ENCODE results near the gene ZBTB20.

ZBTB20 gene

GRCh38 chr3:114551770-114552526 is 595.1 kb downstream of the ZBTB20 start:
- no peaks in the 10 kb centered on the region for H3K4me1 ChIP-seq (ENCODE audit: control insufficient read depth, low read depth, low read length)
- H3K27me3 ChIP-seq (ENCODE audit: insufficient read depth, low read length, poor library complexity), result no peaks in the 10 kb centered on the region
- H3K4ac ChIP-seq (ENCODE audit: low read depth, low read length), result no peak overlapping the region
- H2BK5ac ChIP-seq (ENCODE audit: low read length), result no peak overlapping the region
- H3K27ac ChIP-seq (ENCODE audit: low read depth, low read length), result no peak overlapping the region
- no peak overlapping the region for H2BK15ac ChIP-seq (replicated peaks; ENCODE audit: low read depth)
- H3K79me1 ChIP-seq (ENCODE audit: low read length), result no peaks in the 10 kb centered on the region
- no peak overlapping the region for H3K9ac ChIP-seq (ENCODE audit: low read length)
- no peak overlapping the region for H3K18ac ChIP-seq (ENCODE audit: low read length)
- no peak overlapping the region for H3K23ac ChIP-seq (ENCODE audit: low read length)
- H3K4me3 ChIP-seq (ENCODE audit: low read length), result no peak overlapping the region
- H4K8ac ChIP-seq (ENCODE audit: low read depth, low read length), result no peak overlapping the region
- DNase-seq, result no peak
- H3K4me2 ChIP-seq (ENCODE audit: low read length), result no peak overlapping the region
- no peak overlapping the region for H2BK120ac ChIP-seq (ENCODE audit: low read depth, low read length)
- no peak overlapping the region for H4K5ac ChIP-seq (ENCODE audit: low read length)
- H3K36me3 ChIP-seq (ENCODE audit: control insufficient read depth, insufficient read depth, low read length), result no peaks in the 10 kb centered on the region
- H2AK5ac ChIP-seq (ENCODE audit: low read length), result no peak overlapping the region
- no peak overlapping the region for H3K56ac ChIP-seq (ENCODE audit: low read length)
- no CpG with 5 or more reads among the region's 4 CpGs for WGBS (ENCODE audit: extremely low coverage, insufficient coverage, low lambda C conversion rate)
- no peaks in the 10 kb centered on the region for H3K79me2 ChIP-seq (ENCODE audit: control insufficient read depth, insufficient read depth, low read length)

- H3K4me3 ChIP-seq (ENCODE audit: low read length), result no peak overlapping the region
- no peak for DNase-seq
- H4K8ac ChIP-seq (ENCODE audit: low read depth, low read length), result no peak overlapping the region
- no peak overlapping the region for H3K4me2 ChIP-seq (ENCODE audit: low read length)
- H3K23ac ChIP-seq (ENCODE audit: low read length), result no peak overlapping the region
- H2AK5ac ChIP-seq (ENCODE audit: low read length), result no peak overlapping the region
- H3K79me2 ChIP-seq (ENCODE audit: control insufficient read depth, insufficient read depth, low read length), result no peaks in the 10 kb centered on the region
- H3K27ac ChIP-seq (ENCODE audit: low read depth, low read length), result no peak overlapping the region
- H3K56ac ChIP-seq (ENCODE audit: low read length), result no peak overlapping the region
- H3K18ac ChIP-seq (ENCODE audit: low read length), result no peak overlapping the region
- no peak overlapping the region for H2BK120ac ChIP-seq (ENCODE audit: low read depth, low read length)
- H3K9ac ChIP-seq (ENCODE audit: low read length), result no peak overlapping the region
- H3K4me1 ChIP-seq (ENCODE audit: control insufficient read depth, low read depth, low read length), result no peaks in the 10 kb centered on the region
- no peaks in the 10 kb centered on the region for H3K27me3 ChIP-seq (ENCODE audit: insufficient read depth, low read length, poor library complexity)
- no peak overlapping the region for H3K4ac ChIP-seq (ENCODE audit: low read depth, low read length)
- 100% methylated on average over 2 of the region's 4 CpGs for WGBS (ENCODE audit: extremely low coverage, insufficient coverage, low lambda C conversion rate)
- no peak overlapping the region for H4K5ac ChIP-seq (ENCODE audit: low read length)
- no peak overlapping the region for H2BK5ac ChIP-seq (ENCODE audit: low read length)
- H3K79me1 ChIP-seq (ENCODE audit: low read length), result no peaks in the 10 kb centered on the region
- H3K36me3 ChIP-seq (ENCODE audit: control insufficient read depth, insufficient read depth, low read length), result no peaks in the 10 kb centered on the region
- no peak overlapping the region for H2BK15ac ChIP-seq (replicated peaks; ENCODE audit: low read depth)
Measured at GRCh38 chr3:114550165-114550564, 596.9 kb downstream of the ZBTB20 start.

DNA sequence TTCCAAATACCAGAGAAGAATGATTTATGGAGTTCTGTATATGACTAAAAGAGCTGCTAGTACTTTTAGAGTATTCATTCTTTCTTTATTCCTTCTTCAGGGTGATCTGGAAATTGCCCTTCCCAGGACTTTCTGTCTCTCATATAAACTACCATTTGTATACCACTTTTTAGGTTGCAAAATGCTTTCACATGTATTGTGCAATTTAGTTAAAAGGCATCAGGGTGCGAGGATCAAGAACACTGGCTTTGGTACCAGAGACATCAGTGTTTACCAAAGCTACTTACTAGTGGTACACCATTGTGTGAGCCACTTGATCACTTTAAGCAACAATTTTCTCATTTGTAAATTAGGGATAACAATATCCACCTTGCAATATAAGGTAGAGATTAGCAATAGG is 601.9 kb downstream of the ZBTB20 start:
- Histone ChIP-seq H3K4me3 (ENCODE audit: low read length) (no peak overlapping the region), H3K79me1 (ENCODE audit: low read length) (no peaks in the 10 kb centered on the region), H2BK15ac (replicated peaks; ENCODE audit: low read depth) (no peak overlapping the region), H2BK120ac (ENCODE audit: low read depth, low read length) (no peak overlapping the region), H3K4ac (ENCODE audit: low read depth, low read length) (no peak overlapping the region), H3K23ac (ENCODE audit: low read length) (no peak overlapping the region), H3K4me1 (ENCODE audit: control insufficient read depth, low read depth, low read length) (no peaks in the 10 kb centered on the region), H3K27ac (ENCODE audit: low read depth, low read length) (no peak overlapping the region), H3K79me2 (ENCODE audit: control insufficient read depth, insufficient read depth, low read length) (no peaks in the 10 kb centered on the region), H3K36me3 (ENCODE audit: control insufficient read depth, insufficient read depth, low read length) (no peaks in the 10 kb centered on the region), H4K5ac (ENCODE audit: low read length) (no peak overlapping the region), H3K4me2 (ENCODE audit: low read length) (no peak overlapping the region), H3K27me3 (ENCODE audit: insufficient read depth, low read length, poor library complexity) (no peaks in the 10 kb centered on the region), H3K18ac (ENCODE audit: low read length) (no peak overlapping the region), H3K9ac (ENCODE audit: low read length) (no peak overlapping the region), H4K8ac (ENCODE audit: low read depth, low read length) (no peak overlapping the region), H3K56ac (ENCODE audit: low read length) (no peak overlapping the region), H2BK5ac (ENCODE audit: low read length) (no peak overlapping the region), H2AK5ac (ENCODE audit: low read length) (no peak overlapping the region)
- DNase-seq, result no peak
- no CpG with 5 or more reads among the region's 1 CpG for WGBS (ENCODE audit: extremely low coverage, insufficient coverage, low lambda C conversion rate)

- H4K5ac ChIP-seq (ENCODE audit: low read length), result no peak overlapping the region
- H2AK5ac ChIP-seq (ENCODE audit: low read length), result no peak overlapping the region
- no peak overlapping the region for H3K27ac ChIP-seq (ENCODE audit: low read depth, low read length)
- no peaks in the 10 kb centered on the region for H3K36me3 ChIP-seq (ENCODE audit: control insufficient read depth, insufficient read depth, low read length)
- no peak overlapping the region for H3K18ac ChIP-seq (ENCODE audit: low read length)
- no CpG with 5 or more reads among the region's 1 CpG for WGBS (ENCODE audit: extremely low coverage, insufficient coverage, low lambda C conversion rate)
- H3K4me2 ChIP-seq (ENCODE audit: low read length), result no peak overlapping the region
- H2BK120ac ChIP-seq (ENCODE audit: low read depth, low read length), result no peak overlapping the region
- H3K4me1 ChIP-seq (ENCODE audit: control insufficient read depth, low read depth, low read length), result no peaks in the 10 kb centered on the region
- H4K8ac ChIP-seq (ENCODE audit: low read depth, low read length), result no peak overlapping the region
- H3K23ac ChIP-seq (ENCODE audit: low read length), result no peak overlapping the region
- no peak overlapping the region for H3K9ac ChIP-seq (ENCODE audit: low read length)
- no peaks in the 10 kb centered on the region for H3K79me1 ChIP-seq (ENCODE audit: low read length)
- H3K79me2 ChIP-seq (ENCODE audit: control insufficient read depth, insufficient read depth, low read length), result no peaks in the 10 kb centered on the region
- H3K27me3 ChIP-seq (ENCODE audit: insufficient read depth, low read length, poor library complexity), result no peaks in the 10 kb centered on the region
- no peak overlapping the region for H3K4me3 ChIP-seq (ENCODE audit: low read length)
- peak; percentile 37 for DNase-seq
- no peak overlapping the region for H3K56ac ChIP-seq (ENCODE audit: low read length)
- H2BK5ac ChIP-seq (ENCODE audit: low read length), result no peak overlapping the region
- H3K4ac ChIP-seq (ENCODE audit: low read depth, low read length), result no peak overlapping the region
- H2BK15ac ChIP-seq (replicated peaks; ENCODE audit: low read depth), result no peak overlapping the region
Measured at GRCh38 chr3:114542359-114542758, 604.7 kb downstream of the ZBTB20 start.

DNA sequence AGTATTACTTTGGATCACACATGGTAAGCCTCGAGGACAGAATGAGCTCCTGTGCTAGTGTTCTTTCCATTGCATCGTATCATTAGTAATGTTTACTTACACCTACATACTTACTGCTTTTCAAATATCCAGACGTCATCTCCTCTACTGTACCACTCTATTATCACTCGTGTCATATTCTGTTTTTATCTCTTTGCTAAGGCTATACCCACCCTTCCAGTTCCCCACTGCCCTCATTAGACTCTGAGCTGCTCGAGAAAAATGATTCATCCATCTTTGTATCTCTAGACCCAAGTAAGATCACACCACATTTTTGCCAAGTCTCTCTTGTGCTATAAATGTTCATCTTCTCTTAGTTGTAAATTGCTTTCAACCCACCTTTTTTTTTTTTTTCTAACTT is 607.6 kb downstream of the ZBTB20 start:
- no peak for DNase-seq
- no peaks in the 10 kb centered on the region for H3K79me1 ChIP-seq (ENCODE audit: low read length)
- H3K36me3 ChIP-seq (ENCODE audit: control insufficient read depth, insufficient read depth, low read length), result no peaks in the 10 kb centered on the region
- H3K4me2 ChIP-seq (ENCODE audit: low read length), result no peak overlapping the region
- no peak overlapping the region for H4K8ac ChIP-seq (ENCODE audit: low read depth, low read length)
- H3K9ac ChIP-seq (ENCODE audit: low read length), result no peak overlapping the region
- H3K4me3 ChIP-seq (ENCODE audit: low read length), result no peak overlapping the region
- no peak overlapping the region for H4K5ac ChIP-seq (ENCODE audit: low read length)
- H3K79me2 ChIP-seq (ENCODE audit: control insufficient read depth, insufficient read depth, low read length), result no peaks in the 10 kb centered on the region
- no peak overlapping the region for H3K4ac ChIP-seq (ENCODE audit: low read depth, low read length)
- no peak overlapping the region for H3K23ac ChIP-seq (ENCODE audit: low read length)
- no peaks in the 10 kb centered on the region for H3K27me3 ChIP-seq (ENCODE audit: insufficient read depth, low read length, poor library complexity)
- H3K4me1 ChIP-seq (ENCODE audit: control insufficient read depth, low read depth, low read length), result no peaks in the 10 kb centered on the region
- no peak overlapping the region for H2AK5ac ChIP-seq (ENCODE audit: low read length)
- no peak overlapping the region for H2BK15ac ChIP-seq (replicated peaks; ENCODE audit: low read depth)
- H3K27ac ChIP-seq (ENCODE audit: low read depth, low read length), result no peak overlapping the region
- H2BK120ac ChIP-seq (ENCODE audit: low read depth, low read length), result no peak overlapping the region
- no CpG with 5 or more reads among the region's 5 CpGs for WGBS (ENCODE audit: extremely low coverage, insufficient coverage, low lambda C conversion rate)
- H3K56ac ChIP-seq (ENCODE audit: low read length), result no peak overlapping the region
- no peak overlapping the region for H3K18ac ChIP-seq (ENCODE audit: low read length)
- no peak overlapping the region for H2BK5ac ChIP-seq (ENCODE audit: low read length)

DNA sequence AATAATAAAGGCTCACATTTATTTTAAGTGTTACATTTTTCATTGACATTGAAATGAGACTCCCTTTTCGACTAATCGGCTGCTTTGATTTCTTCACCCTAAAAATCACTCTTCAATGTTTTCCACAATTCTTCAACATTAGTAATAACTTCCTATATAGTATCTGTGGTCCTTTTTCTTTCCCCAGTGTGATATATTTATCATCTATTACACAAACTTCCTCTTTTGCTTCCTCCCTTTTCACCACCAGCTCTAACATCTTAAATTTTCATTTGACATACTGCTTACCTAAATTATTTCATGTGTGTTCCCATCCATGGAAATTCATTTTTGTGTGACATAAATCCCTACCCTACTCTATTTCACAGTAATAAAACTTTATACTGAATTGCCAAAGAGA is 608.9 kb downstream of the ZBTB20 start:
- Histone ChIP-seq H2AK5ac (ENCODE audit: low read length) (no peak overlapping the region), H4K5ac (ENCODE audit: low read length) (no peak overlapping the region), H3K9ac (ENCODE audit: low read length) (no peak overlapping the region), H3K79me1 (ENCODE audit: low read length) (no peaks in the 10 kb centered on the region), H3K56ac (ENCODE audit: low read length) (no peak overlapping the region), H4K8ac (ENCODE audit: low read depth, low read length) (no peak overlapping the region), H3K18ac (ENCODE audit: low read length) (no peak overlapping the region), H2BK120ac (ENCODE audit: low read depth, low read length) (no peak overlapping the region), H2BK5ac (ENCODE audit: low read length) (no peak overlapping the region), H3K79me2 (ENCODE audit: control insufficient read depth, insufficient read depth, low read length) (no peaks in the 10 kb centered on the region), H3K36me3 (ENCODE audit: control insufficient read depth, insufficient read depth, low read length) (no peaks in the 10 kb centered on the region), H3K23ac (ENCODE audit: low read length) (no peak overlapping the region), H3K27ac (ENCODE audit: low read depth, low read length) (no peak overlapping the region), H3K4me1 (ENCODE audit: control insufficient read depth, low read depth, low read length) (no peaks in the 10 kb centered on the region), H3K4me2 (ENCODE audit: low read length) (no peak overlapping the region), H3K27me3 (ENCODE audit: insufficient read depth, low read length, poor library complexity) (no peaks in the 10 kb centered on the region), H3K4me3 (ENCODE audit: low read length) (no peak overlapping the region), H2BK15ac (replicated peaks; ENCODE audit: low read depth) (no peak overlapping the region), H3K4ac (ENCODE audit: low read depth, low read length) (no peak overlapping the region)
- DNase-seq, result no peak
- WGBS (ENCODE audit: extremely low coverage, insufficient coverage, low lambda C conversion rate), result no CpG with 5 or more reads among the region's 2 CpGs
